Fibroblast of lung (primary cell): ENCODE results near the gene NAXD.

Source experiments
- EZH2 ChIP-seq: IDR thresholded peaks from 2 replicates; pipeline ENCODE4 v1.5.1; 2012; ENCODE audit warnings: low read length, control low read depth, mild to moderate bottlenecking; ENCODE audit errors: missing control alignments
- TF ChIP-seq, protein P1 (sequence below), 2 donors: IDR thresholded peaks in 1 of 2; conservative IDR thresholded peaks in 1 of 2; 1 replicate in 1 of 2; 2 replicates in 1 of 2; pipeline ENCODE4 v1.5.1; 2011 to 2012; ENCODE audit warnings: low read length in 2 of 2, control low read depth in 1 of 2, inconsistent platforms in 1 of 2, low read depth in 1 of 2, mild to moderate bottlenecking in 1 of 2

DNA sequence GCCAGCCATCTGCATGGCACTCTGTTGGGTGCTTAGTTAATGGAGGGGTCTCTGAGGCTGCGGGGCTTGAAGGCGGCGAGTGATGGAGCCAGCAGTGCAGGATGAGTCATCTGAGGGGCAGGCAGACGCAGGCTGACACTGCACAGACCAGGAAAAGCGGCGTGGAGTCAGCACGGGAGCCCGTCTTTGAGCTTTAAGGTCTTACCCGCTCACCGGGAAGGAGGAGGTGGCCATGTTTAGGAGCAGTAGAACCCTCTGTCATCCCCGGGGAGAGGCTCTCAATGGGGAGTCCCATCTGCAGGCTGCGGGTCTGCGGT, 13.1 kb downstream of the NAXD start:
- TF ChIP-seq, protein P1, sequence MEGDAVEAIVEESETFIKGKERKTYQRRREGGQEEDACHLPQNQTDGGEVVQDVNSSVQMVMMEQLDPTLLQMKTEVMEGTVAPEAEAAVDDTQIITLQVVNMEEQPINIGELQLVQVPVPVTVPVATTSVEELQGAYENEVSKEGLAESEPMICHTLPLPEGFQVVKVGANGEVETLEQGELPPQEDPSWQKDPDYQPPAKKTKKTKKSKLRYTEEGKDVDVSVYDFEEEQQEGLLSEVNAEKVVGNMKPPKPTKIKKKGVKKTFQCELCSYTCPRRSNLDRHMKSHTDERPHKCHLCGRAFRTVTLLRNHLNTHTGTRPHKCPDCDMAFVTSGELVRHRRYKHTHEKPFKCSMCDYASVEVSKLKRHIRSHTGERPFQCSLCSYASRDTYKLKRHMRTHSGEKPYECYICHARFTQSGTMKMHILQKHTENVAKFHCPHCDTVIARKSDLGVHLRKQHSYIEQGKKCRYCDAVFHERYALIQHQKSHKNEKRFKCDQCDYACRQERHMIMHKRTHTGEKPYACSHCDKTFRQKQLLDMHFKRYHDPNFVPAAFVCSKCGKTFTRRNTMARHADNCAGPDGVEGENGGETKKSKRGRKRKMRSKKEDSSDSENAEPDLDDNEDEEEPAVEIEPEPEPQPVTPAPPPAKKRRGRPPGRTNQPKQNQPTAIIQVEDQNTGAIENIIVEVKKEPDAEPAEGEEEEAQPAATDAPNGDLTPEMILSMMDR (conservative IDR thresholded peaks at IDR 0.05 in 1 of 2, IDR thresholded peaks at IDR 0.05 in 1 of 2; ENCODE audit: low read depth in 1 of 2, low read length in 2 of 2), result no peak
- TF ChIP-seq EZH2, result no peak
